HG03521 (cell line): ENCODE measurements around the gene ABCA12.

ENCODE experiments used
- ATAC-seq: cut with Tn5 transposase; IDR thresholded peaks from one replicate; pipeline ENCODE4 v1.9.1; 2021; ENCODE audit warnings: mild to moderate bottlenecking, moderate library complexity; ENCODE audit not compliant: unreplicated experiment

ABCA12 gene

GRCh38 chr2:214989187-214989586 lies 149.2 kb downstream of the ABCA12 start:
- no peak for ATAC-seq

- no peak for ATAC-seq
These were observed 151.2 kb downstream of the ABCA12 start for GRCh38 chr2:214987261-214987660.

- no peak for ATAC-seq
These were observed 152.8 kb downstream of the ABCA12 start for GRCh38 chr2:214985619-214986018.

GRCh38 chr2:214966420-214966819 lies 172.0 kb downstream of the ABCA12 start:
- ATAC-seq = no peak

- no peak for ATAC-seq
These were observed 177.7 kb downstream of the ABCA12 start for GRCh38 chr2:214960677-214961076.

GRCh38 chr2:214946949-214947348 lies 191.5 kb downstream of the ABCA12 start:
- no peak for ATAC-seq

GRCh38 chr2:214934006-214934405 lies 204.4 kb downstream of the ABCA12 start:
- ATAC-seq = no peak

GRCh38 chr2:214904634-214905033 lies 233.8 kb downstream of the ABCA12 start:
- ATAC-seq = no peak

- no peak for ATAC-seq
These were observed 234.2 kb downstream of the ABCA12 start for GRCh38 chr2:214904176-214904575.

- ATAC-seq = no peak
These were observed 236.1 kb downstream of the ABCA12 start for GRCh38 chr2:214902286-214902685.

GRCh38 chr2:214899751-214900150 lies 238.7 kb downstream of the ABCA12 start:
- no peak for ATAC-seq

GRCh38 chr2:214896274-214896673 lies 242.2 kb downstream of the ABCA12 start:
- no peak for ATAC-seq

- ATAC-seq = no peak
These were observed 243.0 kb downstream of the ABCA12 start for GRCh38 chr2:214895469-214895868.

- ATAC-seq = no peak
These were observed 249.1 kb downstream of the ABCA12 start for GRCh38 chr2:214889301-214889700.

- ATAC-seq = no peak
These were observed 256.7 kb downstream of the ABCA12 start for GRCh38 chr2:214881647-214882202.
